Activated CD4-positive, alpha-beta T cell treated with anti-CD3 and anti-CD28 coated beads, Interleukin-10, Interleukin-2, amounts not matched to agents 100 ng/mL and 50 ng/mL, durations not matched to agents 16 hours and 8 hours (primary cell): ENCODE results near the gene CTNNA1.

ENCODE experiments used
- DNase-seq: peaks from one replicate; pipeline ENCODE4 v3.0.0-alpha.2; 2020

Gene CTNNA1

DNA sequence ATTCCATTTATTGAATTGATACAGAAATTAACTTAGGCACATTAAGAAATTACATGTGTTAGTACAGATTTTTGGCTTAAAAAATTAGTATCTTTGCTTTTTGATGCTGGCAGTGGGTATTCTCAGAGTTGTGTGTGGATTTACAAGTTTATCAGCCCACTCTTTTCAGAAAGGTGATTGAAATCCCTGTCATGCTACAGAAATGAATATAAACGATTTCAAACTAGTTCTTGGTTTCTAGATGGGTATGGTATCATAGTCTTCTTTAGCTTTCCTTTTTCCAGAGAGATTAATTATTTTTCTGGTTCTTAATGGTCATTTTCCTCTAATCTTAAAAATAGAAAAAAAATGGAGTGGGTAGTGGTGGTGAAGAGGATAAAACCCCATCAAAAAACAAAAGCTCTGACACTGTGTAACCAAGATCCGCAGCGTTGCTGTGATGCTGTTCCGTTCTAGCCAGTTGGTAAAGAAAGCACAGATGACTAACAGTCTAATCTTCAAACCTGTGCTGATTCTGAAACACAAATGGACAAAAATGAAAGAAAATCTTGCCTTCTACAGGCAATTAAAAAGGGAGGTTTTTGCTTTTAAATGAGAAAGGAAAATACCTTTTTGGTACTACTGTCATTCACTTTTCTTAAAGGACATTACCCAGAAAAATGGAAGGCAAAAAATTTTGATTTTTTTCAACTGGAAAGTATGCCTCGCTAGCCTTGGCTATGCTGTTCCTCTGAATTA, 116.7 kb downstream of the CTNNA1 start:
- peak; percentile 46 for DNase-seq

DNA sequence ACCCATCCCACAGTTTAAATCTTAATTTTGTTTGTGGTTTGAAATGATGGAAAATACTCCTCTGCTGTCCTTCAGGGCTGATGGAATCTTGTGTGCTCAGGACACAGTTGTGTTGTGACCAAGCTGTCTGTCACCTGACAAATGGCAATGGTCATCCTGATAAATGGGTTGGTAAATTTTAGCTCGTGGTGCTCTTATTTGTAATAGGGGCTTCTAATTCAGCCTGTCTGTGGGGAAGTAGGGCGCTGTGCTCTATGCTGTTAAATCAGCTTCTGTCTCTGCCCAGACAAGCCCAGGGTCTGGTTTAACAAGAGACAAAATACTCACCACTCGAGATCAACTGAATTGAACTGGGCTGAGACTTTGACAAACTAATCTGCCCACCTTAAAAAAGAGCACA, 117.4 kb downstream of the CTNNA1 start:
- no peak for DNase-seq

DNA sequence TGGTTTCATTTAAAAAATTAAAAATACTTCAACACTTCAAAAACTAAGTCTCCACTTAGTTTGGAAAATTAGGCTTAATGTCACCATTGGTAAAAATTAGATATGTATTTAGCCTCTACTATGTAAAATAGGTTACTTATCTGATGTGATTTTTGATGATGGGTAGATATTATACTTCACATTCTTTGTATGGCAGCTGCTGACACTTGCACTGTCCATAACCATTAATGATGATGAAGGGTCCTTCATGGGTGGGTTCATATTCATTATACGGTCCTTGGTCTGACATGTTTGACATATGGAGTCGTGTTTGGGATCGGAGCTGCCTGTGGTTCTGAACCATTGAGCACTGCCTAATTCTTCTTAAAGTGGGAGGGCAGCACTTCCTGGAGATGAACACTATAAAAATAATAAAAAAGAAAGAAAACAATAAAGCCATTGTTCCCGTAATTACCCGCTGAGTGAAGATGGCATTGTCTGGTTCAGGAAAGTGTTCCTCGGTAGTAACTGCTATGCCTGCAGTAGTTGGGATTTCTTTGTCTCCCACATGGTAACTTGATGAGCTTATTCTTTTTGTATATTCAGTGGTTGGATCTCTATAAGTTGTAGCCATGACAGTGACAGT, 119.7 kb downstream of the CTNNA1 start:
- DNase-seq = no peak

DNA sequence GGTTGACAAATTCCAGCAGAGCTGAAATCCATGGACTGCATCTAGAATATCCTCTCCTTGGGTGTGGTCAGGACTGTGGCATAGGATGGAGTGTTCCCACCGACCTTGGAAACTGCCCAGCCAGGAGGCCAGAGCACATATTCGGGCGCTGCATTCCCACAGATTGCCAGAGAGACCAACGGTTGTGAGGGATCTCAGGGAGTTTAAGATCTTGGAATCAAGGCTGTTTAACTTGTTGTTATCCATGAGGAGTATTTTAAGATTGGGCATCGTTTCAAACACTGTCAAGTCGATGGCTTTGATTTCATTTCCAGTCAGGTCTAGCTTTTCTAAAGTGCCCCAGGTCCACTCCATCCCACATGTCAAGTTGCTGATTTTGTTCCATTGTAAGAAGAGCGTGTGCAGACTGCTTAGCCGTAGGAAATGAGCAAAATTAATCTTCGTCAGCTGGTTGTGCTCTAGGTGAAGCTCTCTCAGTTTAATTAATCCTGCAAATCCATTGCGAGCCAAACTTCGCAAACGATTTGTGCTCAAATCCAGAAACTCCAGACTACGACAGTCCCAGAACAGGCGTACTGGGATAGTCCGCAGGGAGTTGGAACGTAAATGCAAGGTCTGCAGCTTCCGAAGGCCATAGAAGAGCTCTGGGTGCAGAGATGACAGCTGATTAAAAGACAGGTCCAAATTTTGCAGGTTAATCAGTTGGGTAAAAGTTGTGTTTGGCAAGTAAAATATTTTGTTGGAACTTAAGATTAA, 120.4 kb downstream of the CTNNA1 start:
- DNase-seq = no peak

DNA sequence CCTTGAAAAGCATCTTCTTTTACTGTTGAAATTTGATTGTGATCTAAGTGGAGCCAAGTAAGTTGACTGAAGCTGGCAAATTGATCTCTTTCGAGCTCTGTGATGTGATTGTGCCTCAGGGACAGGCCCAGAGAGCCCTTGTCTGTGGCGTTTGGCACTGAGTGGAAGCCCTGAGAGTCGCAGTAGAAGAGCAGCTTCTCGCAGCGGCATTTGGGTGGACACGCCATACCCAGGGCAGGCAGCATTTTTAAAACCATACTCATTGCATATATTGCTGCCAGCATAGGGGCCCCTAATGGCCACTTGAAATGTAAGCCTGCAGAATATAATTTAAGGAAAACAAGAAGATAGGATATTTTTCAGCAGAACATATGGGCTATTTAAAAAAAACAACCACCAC, 121.0 kb downstream of the CTNNA1 start:
- no peak for DNase-seq

DNA sequence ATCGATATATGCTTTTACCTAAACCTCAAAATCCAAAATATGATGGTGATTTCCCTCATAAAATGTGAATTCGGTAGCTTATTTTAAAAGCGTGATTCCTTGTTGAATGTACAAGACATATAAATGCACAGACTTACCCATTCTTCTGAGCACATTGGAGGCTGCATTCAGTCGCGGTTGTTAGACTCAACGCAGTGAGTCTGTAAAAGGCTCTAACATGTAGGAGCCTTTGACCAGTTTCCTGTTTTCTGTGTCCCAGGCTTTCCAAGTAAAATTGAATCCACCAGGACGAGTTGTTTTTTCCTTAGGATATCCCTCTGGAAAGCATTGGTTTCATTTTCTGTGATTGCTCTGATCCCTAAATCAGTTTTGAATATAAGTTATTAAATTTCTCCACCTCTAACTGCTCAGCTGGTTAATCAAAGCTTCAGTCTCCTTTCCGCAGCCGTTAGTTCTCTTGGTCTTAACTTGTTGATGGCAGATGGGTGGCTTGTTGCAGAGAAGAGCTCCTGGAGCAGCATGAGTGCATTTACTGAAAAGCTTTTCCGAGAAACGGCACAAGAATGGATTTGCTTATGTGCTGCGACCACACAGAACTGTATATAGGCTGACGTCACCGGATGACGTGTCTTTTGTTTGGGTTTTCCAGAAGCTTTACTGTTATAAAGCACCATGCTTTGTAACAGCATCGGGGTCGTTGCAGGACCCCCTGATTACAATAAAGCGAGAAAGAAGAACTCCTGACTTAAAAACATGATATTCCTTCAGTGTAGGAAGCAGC, 121.7 kb downstream of the CTNNA1 start, which contains the start of gene LRRTM2:
TSS of gene LRRTM2 (minus strand) at position 565 of the 781 bp plus-strand sequence. CDS start at position 141, 424 bp downstream.
- no peak for DNase-seq

DNA sequence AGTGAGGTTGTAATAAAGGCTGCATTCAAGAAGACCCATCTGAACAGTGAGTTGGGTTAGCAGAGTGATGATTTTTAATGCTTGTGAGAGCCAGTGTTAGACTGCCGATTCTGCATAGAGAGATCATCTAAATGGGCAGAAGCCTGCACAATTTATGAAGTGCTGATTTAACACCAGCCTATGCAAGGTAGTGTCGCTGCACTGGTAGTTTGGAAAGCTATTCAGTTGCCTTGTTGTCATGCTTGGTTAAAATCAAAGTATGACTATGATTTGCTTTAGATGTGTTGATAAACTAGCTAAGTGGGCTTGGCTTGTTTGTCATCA, 122.3 kb downstream of the CTNNA1 start:
- DNase-seq = no peak

DNA sequence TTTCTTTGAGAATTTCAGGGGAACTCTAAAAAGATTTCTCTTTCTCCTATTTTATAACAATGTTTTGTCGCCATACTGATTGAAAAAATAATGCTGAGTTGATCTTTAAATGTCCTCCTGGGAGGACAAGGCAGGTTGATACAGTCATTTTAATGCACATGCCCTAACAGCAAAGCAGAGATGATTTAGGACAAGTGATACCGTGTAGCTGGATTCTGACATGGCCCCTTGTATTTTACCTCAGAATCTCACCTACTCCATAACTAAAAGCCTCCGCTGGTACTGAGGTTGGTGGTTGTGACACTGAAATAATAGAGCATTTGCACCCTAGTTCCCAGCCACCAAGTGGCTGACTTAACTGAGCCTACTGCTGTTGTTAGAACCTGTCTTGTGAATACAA, 122.7 kb downstream of the CTNNA1 start:
- no peak for DNase-seq

DNA sequence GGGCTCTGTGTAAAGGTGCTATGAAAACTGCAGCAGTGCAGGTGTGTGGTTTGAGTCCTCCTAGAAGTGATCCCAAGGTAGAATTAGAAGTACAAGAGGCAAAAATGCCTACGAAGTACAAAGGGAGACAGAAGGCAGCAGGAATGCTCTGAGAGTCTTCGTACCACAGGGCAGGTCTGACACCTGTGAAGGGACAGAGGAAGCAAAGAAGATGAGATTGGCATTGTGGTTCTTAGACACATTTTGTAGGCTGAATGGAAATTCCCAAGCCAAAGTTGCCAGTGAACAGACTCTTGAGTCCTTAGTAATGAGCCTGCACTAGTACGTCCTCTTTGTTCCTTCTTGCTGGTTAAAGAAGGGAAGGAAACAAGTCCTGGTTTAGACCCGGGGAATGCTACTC, 123.6 kb downstream of the CTNNA1 start:
- no peak for DNase-seq

DNA sequence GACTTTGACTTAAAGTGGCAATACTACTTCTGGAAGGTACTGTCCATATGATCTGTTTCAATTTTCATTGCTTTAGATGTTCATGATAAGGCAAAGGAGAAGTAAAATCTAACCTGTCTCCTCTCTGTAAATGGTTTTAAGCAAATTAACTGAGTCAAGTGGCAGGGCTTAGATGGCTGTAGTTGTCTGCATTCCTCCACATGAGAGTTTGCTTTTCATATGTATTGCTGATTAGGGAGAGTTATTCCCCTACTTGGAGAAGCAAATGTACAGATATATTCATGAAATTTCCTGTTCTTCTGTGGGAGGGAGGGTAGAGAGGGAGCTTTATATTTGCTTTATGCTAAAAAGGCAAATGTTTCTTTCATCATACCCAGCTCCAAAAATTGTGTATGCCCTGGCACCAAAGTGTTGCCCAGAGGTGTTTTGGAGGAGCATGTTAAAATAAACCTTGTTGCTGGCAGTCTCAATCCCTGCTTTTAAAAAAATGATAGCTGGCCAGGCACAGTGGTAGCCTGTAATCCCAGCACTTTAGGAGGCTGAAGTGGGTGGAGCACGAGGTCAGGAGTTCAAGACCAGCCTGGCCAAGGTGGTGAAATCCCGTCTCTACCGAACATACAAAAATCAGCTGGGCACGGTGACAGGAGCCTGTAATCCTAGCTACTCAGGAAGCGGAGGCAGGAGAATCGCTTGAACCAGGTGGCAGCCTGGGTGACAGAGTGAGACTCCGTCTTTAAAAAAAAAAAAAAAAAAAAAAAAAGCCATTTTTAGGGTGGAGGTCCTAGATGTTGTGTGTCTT, 125.4 kb downstream of the CTNNA1 start:
- DNase-seq = no peak

DNA sequence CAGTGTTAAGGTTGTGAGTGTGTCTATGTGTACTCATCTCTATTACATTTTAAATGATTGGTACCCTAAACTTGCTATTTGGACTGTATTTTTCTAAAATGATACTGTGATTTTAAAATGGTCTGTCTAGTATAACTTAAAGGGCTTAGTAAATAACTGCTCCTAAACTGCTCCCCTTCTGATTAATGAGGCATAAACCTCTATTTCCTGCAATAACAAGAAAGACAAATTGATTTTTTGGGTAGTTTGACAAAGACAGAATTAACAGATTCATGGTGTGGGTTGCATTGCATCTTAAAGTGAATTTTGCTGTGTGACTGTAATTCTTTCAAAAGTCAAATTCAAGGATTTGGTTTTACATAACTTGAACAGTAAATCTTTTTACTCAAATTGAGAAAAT, 130.0 kb downstream of the CTNNA1 start:
- DNase-seq = no peak

DNA sequence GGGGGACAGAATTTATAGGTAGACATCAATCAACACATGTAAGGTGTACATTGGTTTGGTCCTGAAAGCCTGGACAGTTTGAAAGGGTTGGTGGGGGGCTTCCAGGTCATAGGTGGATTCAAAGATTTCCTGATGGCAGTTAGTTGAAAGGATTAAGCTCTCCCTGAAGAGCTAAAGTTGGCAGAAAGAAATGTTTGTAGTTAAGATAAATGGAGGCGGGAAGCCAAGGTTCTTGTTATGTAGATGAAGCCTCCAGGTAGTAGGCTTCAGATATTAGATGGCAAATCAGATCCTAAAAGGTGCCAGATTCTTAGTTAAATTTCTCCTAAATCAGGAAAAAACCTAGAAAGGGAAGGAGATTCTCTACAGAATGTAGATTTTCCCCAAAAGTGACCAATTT, 130.9 kb downstream of the CTNNA1 start:
- DNase-seq = no peak

DNA sequence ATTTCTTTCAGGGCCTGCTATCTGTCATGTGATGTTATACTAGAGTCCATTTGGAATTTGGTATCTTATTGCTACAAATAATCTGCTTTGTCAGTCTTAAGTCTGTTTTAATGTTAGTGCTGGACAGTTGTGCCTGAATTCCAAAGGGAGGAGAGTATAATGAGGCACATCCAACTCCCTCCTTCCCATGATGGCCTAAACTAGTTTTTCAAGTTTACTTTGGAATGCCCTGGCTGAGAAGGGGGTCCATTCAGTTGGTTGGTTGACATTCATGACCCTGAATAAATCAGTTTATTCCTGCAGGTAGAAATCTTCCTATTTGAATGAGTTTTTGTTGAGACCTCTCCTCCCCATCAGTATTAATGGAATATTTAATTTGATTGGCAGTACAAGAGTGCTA, 131.3 kb downstream of the CTNNA1 start:
- DNase-seq = no peak

DNA sequence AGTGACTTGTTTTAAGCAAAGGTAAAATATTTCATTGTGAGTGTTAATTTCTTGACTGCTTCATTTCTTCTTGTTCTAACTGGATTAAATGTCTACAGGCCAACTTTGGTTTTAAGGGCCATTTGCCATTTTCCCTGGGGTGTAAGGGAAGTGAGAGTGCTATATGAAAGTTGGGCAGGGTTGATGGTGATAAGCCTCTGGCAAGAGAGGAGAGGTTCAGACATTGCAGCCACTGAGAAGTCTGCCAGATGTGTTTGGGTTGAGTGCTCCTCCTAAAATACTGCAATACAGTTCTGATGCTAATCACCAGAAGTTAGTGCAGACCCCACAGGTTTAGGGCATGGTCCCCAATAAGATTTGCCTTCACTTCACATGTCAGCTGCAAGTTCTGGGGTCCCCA, 136.8 kb downstream of the CTNNA1 start:
- DNase-seq = no peak

DNA sequence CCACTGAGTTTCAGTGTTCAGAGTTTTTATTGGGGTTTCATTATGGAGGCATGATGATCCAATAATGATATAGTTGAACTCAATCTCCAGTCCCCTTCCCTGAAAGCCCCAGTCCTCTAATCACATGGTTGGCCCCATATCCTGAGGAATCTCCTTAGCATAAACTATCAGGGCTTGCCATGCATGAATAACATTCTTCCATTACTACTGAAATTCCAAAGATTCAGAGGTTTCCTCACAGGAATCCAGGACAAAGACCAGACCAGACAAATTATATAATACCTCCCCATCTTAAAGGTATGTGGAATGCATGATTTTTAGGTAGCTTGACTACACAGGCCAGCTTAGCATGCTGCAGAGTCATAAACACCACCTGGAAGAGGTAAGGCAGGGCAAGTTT, 137.4 kb downstream of the CTNNA1 start:
- no peak for DNase-seq

DNA sequence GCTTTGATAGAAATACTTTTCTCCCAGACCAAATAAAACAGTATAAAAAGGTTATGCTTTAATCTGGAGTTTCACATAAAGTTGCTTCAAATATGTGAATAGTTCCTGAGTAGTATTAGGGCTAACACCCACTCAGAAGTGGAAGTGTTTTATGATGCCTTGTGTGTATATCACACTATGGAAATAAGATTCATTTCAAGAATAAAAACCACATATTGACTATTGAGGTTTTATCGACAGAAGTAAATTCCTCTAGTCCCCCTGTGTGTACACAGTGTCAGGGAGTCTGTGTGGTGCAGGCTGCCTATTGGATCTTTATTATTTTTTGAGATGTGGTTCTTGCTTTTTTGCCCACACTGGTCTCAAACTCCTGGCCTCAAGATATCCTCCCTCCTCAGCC, 142.7 kb downstream of the CTNNA1 start:
- peak; percentile 26 for DNase-seq

DNA sequence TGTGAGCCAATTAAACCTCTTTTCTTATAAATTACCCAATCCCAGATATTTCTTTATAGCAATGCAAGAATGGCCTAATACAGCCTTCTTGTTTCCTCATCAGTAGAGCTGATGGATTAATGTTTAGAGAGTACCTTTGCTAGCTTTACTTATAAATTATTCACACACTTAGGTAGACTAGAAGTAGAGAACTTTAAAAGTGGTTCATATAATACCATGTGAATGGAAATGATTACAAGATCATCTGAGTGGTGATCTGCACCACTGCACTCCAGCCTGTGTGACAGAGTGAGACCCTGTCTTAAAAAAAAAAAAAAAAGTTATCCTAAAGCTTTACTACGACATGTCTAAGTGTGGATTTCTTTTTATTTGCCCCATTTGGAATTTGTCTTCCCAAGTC, 145.1 kb downstream of the CTNNA1 start:
- DNase-seq = no peak

DNA sequence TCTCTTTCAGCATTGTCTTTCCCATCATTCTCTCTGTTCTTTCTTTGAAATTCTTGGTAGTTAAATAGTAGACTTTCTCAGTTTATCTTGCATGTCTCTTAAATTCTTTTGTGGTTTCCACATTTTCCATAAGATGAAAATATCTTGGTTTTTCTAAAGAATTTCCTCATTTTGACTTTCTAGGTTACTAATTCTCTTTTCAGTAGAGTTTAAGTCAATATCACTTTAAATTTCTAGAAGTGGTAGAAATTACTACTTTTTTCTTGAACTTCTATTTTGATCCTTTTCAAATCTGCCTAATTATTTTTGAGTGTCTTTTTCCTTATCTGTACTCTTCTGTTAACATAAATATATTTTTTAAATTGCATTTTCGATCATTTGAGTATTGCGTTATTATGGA, 145.5 kb downstream of the CTNNA1 start:
- DNase-seq = no peak

DNA sequence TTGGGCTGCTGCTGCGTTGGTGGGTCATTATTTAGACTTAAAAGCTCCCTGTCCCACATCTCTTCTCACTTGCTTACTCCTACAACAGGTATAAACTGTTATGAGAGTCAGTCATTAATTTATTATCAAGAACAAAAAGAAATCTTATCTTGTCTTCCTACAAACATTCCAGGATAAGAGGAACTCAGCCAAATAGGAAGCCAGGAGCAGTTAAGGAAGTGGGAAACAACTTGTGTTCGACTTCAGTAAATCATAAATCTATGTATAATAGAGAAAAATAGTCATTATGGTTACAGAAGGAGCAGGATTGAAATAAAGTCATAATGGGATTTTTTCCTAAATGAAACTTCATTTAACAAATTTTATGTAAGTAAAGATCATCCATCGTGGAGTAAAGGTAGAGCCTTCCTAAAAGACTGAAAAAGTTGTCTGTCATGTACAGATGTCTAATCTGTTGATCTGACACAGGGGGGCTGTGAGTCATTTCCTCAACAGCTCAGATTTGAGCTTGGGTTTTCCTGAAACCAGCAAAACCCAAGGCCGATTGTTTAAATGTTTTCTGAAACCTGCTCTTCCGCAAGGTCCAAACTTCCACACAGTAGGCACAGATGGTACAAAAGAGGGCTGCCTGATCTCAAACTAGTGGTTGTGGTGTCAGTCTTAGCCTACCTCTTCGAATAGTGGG, 147.2 kb downstream of the CTNNA1 start:
- DNase-seq = peak; percentile 78

DNA sequence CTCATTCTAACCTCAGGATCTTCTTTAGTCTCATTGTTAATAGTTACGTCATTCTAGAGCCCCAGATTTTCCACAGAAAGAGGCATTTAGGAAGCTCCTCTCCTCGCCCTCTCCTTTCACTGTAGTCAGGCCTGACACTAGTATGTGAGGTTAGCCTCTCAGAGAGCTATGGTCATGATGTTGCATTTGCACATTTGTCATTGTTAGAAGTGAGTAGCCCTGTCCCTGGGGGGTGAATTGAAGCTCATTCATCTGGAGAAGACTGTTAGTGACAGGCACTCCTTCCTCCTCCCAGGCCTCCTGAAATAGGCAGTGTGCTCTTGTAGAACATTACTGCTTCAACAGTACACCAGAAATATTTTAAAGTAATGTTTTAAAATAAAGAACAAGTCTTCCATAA, 148.5 kb downstream of the CTNNA1 start:
- DNase-seq = peak; percentile 26

DNA sequence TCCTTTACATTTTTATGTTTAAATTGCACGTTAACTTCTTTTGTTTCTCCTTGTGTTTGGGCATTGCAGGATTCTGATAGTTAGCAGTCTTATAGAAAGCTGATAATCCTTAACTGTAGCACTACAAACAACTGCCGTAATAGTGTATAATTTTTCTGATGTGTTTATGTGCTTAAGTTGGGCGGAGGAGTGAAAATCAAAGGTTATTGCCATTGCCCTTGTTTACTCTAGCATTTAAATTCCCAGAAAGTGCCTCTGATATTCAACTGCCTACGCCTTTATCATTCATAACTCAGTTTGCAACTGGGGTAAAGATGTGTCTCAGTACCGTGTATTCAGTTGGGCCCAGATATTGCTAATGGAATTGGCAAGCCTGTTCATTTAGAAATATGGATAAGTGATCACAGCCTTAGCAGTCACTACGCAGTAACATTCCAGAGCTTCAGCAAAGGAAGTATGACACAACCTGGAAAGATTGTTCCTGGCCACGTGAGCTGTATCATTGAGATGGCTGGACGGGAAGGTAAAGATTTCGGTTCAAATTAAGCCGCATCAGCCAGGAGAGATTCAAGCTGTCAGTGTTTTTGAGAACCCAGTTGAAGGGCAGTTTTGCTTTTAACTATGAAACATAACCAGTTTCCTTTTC, 150.0 kb downstream of the CTNNA1 start:
- no peak for DNase-seq
